Endothelial cell of umbilical vein (primary cell): Measurements from ENCODE around the gene HARS2. TPM values are rescaled to one million over a fixed set of nuclear protein-coding genes. Genes with fewer than 3 reads are reported as not detected.

ENCODE experiments used
- BruUV-seq: library from RNA; stranded (reverse); fragments of 400-500 nt; replicated peaks from 2 replicates; lab custom pipeline; 2021; lab: Mats Ljungman, UMichigan
- CTCF ChIA-PET: fragments of 300-600, 350-600 bp; sonication (Branson Sonifier 250); formaldehyde crosslinking; loops from one replicate; lab custom pipeline; 2021; ENCODE audit warnings: antibody characterized with exemption, inconsistent platforms; lab: Charles Lee
- POLR2A ChIA-PET: fragments of 300-600, 350-600 bp; sonication (Branson Sonifier 250); formaldehyde crosslinking; loops from one replicate; lab custom pipeline; 2021; ENCODE audit warnings: antibody characterized with exemption, inconsistent platforms; lab: Charles Lee
- DNase-seq: peaks from one replicate; pipeline ENCODE4 v3.0.0-alpha.2; 2011; ENCODE audit warnings: low read depth, low spot score
- FAIRE-seq: peaks from 2 replicates; lab custom pipeline; 2011; peaks lifted over from hg19 to GRCh38; lab: Jason Lieb, UNC
- H2AFZ ChIP-seq: 2 replicates; pipeline ENCODE4 v1.6.0; 2012; ENCODE audit warnings: low read depth, low read length, control low read depth, inconsistent platforms
- H3K27ac ChIP-seq: 2 replicates; pipeline ENCODE4 v1.5.1; 2011; ENCODE audit warnings: low read depth, mild to moderate bottlenecking, control low read depth, low read length, moderate library complexity; ENCODE audit not compliant: insufficient read depth
- H3K27me3 ChIP-seq, 2 experiments: 2 replicates each; pipeline versions ENCODE4 v1.6.0 to v1.6.1; 2011; ENCODE audit warnings: low read length in 2 of 2, mixed read lengths in 1 of 2; ENCODE audit not compliant: control insufficient read depth in 2 of 2, insufficient read depth in 2 of 2
- H3K36me3 ChIP-seq, 2 experiments: 2 replicates in 1 of 2; 3 replicates in 1 of 2; pipeline ENCODE4 v1.5.1; 2011; ENCODE audit warnings: low read length in 2 of 2, mild to moderate bottlenecking in 1 of 2, moderate library complexity in 1 of 2; ENCODE audit not compliant: control insufficient read depth in 2 of 2, insufficient read depth in 2 of 2; ENCODE audit errors: extremely low read depth in 1 of 2
- H3K4me1 ChIP-seq: 3 replicates; pipeline ENCODE4 v1.5.1; 2011; ENCODE audit warnings: mild to moderate bottlenecking, low read length; ENCODE audit not compliant: control insufficient read depth, insufficient read depth; ENCODE audit errors: extremely low read depth
- H3K4me2 ChIP-seq: 2 replicates; pipeline ENCODE4 v1.6.1; 2011; ENCODE audit warnings: low read length, control low read depth, mixed read lengths; ENCODE audit not compliant: insufficient read depth
- H3K4me3 ChIP-seq, 3 experiments: fragments of 200-600 bp in 1 of 3; sonication (generic), shearing (Covaris generic) in 1 of 3; replicated peaks in 1 of 3; 2 replicates each; pipeline ENCODE4 v1.5.1; 2011 to 2016; ENCODE audit warnings: control low read depth in 3 of 3, low read length in 3 of 3, mild to moderate bottlenecking in 2 of 3, inconsistent platforms in 1 of 3, low read depth in 1 of 3, moderate library complexity in 1 of 3; ENCODE audit not compliant: insufficient read depth in 1 of 3
- H3K79me2 ChIP-seq: 2 replicates; pipeline ENCODE4 v1.6.0; 2012; ENCODE audit warnings: low read length, inconsistent platforms; ENCODE audit not compliant: control insufficient read depth, insufficient read depth
- H3K9ac ChIP-seq: replicated peaks from 2 replicates; pipeline ENCODE3; 2011; ENCODE audit warnings: low read length, control low read depth; ENCODE audit not compliant: insufficient read depth; ENCODE audit errors: extremely low read depth
- H3K9me1 ChIP-seq: replicated peaks from 3 replicates; pipeline ENCODE4 v1.6.0; 2011; ENCODE audit warnings: mild to moderate bottlenecking, low read length; ENCODE audit not compliant: control insufficient read depth, insufficient read depth; ENCODE audit errors: extremely low read depth
- H3K9me3 ChIP-seq: replicated peaks from 2 replicates; pipeline ENCODE4 v1.5.1; 2012; ENCODE audit warnings: low read length, inconsistent platforms; ENCODE audit not compliant: control insufficient read depth, insufficient read depth
- H4K20me1 ChIP-seq: replicated peaks from 2 replicates; pipeline ENCODE3; 2011; ENCODE audit warnings: mild to moderate bottlenecking, low read length; ENCODE audit not compliant: control insufficient read depth, insufficient read depth; ENCODE audit errors: extremely low read depth
- CTCF ChIP-seq, 2 donors: IDR thresholded peaks; 1 replicate in 1 of 2; 2 replicates in 1 of 2; pipeline ENCODE4 v1.5.1; 2011; ENCODE audit warnings: low read length in 2 of 2, mild to moderate bottlenecking in 2 of 2, moderate library complexity in 2 of 2, control low read depth in 1 of 2, inconsistent platforms in 1 of 2, low read depth in 1 of 2; ENCODE audit not compliant: insufficient read depth in 1 of 2; ENCODE audit errors: extremely low read depth in 1 of 2
- EZH2 ChIP-seq: IDR thresholded peaks from 2 replicates; pipeline ENCODE4 v1.6.1; 2012; ENCODE audit warnings: borderline replicate concordance, low read depth, mild to moderate bottlenecking, moderate library complexity, low read length, inconsistent platforms; ENCODE audit not compliant: severe bottlenecking
- FOS ChIP-seq: IDR thresholded peaks from 2 replicates; pipeline ENCODE4 v1.6.1; 2011; ENCODE audit warnings: mild to moderate bottlenecking, low read length, moderate library complexity, borderline replicate concordance; ENCODE audit not compliant: insufficient read depth
- GATA2 ChIP-seq: IDR thresholded peaks from 2 replicates; pipeline ENCODE4 v1.7.0; 2011; ENCODE audit warnings: low read depth, mild to moderate bottlenecking, moderate library complexity, mixed read lengths, low read length; ENCODE audit not compliant: insufficient read length, insufficient read depth
- JUN ChIP-seq: IDR thresholded peaks from 2 replicates; pipeline ENCODE4 v1.6.1; 2011; ENCODE audit warnings: borderline replicate concordance, low read depth; ENCODE audit not compliant: insufficient read length, insufficient read depth
- MYC ChIP-seq: IDR thresholded peaks from one replicate; pipeline ENCODE4 v1.6.1; 2011; ENCODE audit warnings: mild to moderate bottlenecking, low read depth, low read length
- POLR2A ChIP-seq: IDR thresholded peaks from 2 replicates; pipeline ENCODE4 v1.6.1; 2012; ENCODE audit warnings: low read depth, mild to moderate bottlenecking, control low read depth, low read length
- POLR2AphosphoS5 ChIP-seq: IDR thresholded peaks from 2 replicates; pipeline ENCODE4 v1.6.1; 2012; ENCODE audit warnings: low read depth, mild to moderate bottlenecking, control low read depth, low read length, moderate library complexity; ENCODE audit not compliant: insufficient read depth
- dilution Hi-C: fragments of 300-500 bp; cut with MboI; formaldehyde crosslinking; loops from one replicate; pipeline ENCODE4 v1.15.0; 2019; ENCODE audit warnings: low sequenced_read_pairs; ENCODE audit not compliant: extremely low pct_ligation_motif_present
- intact Hi-C: fragments of 100-400 bp; cut with micrococcal nuclease; formaldehyde crosslinking; loops from one replicate; pipeline ENCODE4 v1.10.0; 2022
- polyA plus RNA-seq, 4 experiments: library from polyadenylated mRNA; depleted of rRNA in 3 of 4; stranded (reverse) in 3 of 4; unstranded in 1 of 4; fragments of >200 nt; gene quantifications; 2 replicates each; pipeline versions ENCODE4 v1.2.1 to v1.2.3, GENCODE V29; 2011 to 2012; ENCODE audit warnings: missing spikeins in 1 of 4
- total RNA-seq: library from RNA; stranded (reverse); gene quantifications from 2 replicates; pipeline ENCODE4 v1.2.3, GENCODE V29; 2021
- TF ChIP-seq, protein P1 (sequence below): IDR thresholded peaks from 2 replicates; pipeline ENCODE4 v1.6.1; 2011; ENCODE audit not compliant: insufficient read depth, insufficient read length

HARS2 gene
- total and polyA plus RNA-seq, 2 donors (not counting 3 experiments of a cell fraction or from before 2014, with no cell fraction given): 23.6 to 31.7 TPM

GRCh38 chr5:140641716-140642115, 49.5 kb upstream of the HARS2 start:
- H3K36me3 ChIP-seq: peaks cover 4 to 18% of the 10 kb centered on the region in 2 experiments
- dilution Hi-C loops (no loop called here), intact Hi-C loops (no loop called here)
- TF ChIP-seq MYC (no peak), POLR2AphosphoS5 (no peak), FOS (no peak), EZH2 (no peak), JUN (no peak), CTCF (IDR thresholded peaks at IDR 0.05; ENCODE audit: extremely low read depth in 1 of 2, insufficient read depth in 1 of 2, low read depth in 1 of 2, low read length in 2 of 2) (no peak), POLR2A (no peak), GATA2 (no peak)
- TF ChIP-seq, protein P1, sequence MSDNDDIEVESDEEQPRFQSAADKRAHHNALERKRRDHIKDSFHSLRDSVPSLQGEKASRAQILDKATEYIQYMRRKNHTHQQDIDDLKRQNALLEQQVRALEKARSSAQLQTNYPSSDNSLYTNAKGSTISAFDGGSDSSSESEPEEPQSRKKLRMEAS: no peak
- no TSS peak for BruUV-seq
- FAIRE-seq: no peak
- H3K9me3 ChIP-seq: no peaks in the 10 kb centered on the region
- H3K27me3 ChIP-seq: no peaks in the 10 kb centered on the region
- no peak overlapping the region for H3K9ac ChIP-seq
- peaks cover 16% of the 10 kb centered on the region for H3K4me1 ChIP-seq
- DNase-seq: no peak
- ChIA-PET CTCF (interaction anchor here (1.0 to 1.7 kb wide), 4 partner anchors 9 to 278 kb away, joined by 3 to 5 read pairs (median 3); partner anchors contain the start of genes EIF4EBP3, HARS1 and HARS2), POLR2A (no interaction called here)
- no peak overlapping the region for H3K4me2 ChIP-seq
- H3K4me3 ChIP-seq: no peak overlapping the region
- no peak overlapping the region for H2AFZ ChIP-seq
- H3K79me2 ChIP-seq: peaks cover 11% of the 10 kb centered on the region
- no peaks in the 10 kb centered on the region for H4K20me1 ChIP-seq
- H3K27ac ChIP-seq: no peak overlapping the region
- no peaks in the 10 kb centered on the region for H3K9me1 ChIP-seq
